ENCODE data around the gene COL28A1.
"Not testable (repeated sequence)": the region's sequence is repeated elsewhere in the genome, so short reads cannot be mapped to it uniquely, and the experiment has no call there.

Gene COL28A1

GRCh38 chr7:7484072-7484471 lies 51.6 kb downstream of the COL28A1 start:
- Histone ChIP-seq H4K20me1 (ENCODE audit: insufficient read depth) (no peaks in the 10 kb centered on the region), H3K4me2 (no peak overlapping the region), H3K4me3 (IDR thresholded peaks at IDR 0.05; ENCODE audit: insufficient read depth, low read depth, low read length) (no peak overlapping the region), H3K36me3 (ENCODE audit: insufficient read depth) (no peaks in the 10 kb centered on the region), H3K79me2 (ENCODE audit: insufficient read depth, low read depth) (no peaks in the 10 kb centered on the region), H2AFZ (ENCODE audit: low read depth) (no peak overlapping the region), H3K9ac (no peak overlapping the region), H3K4me1 (ENCODE audit: low read depth, poor library complexity, severe bottlenecking) (no peaks in the 10 kb centered on the region), H3K27me3 (ENCODE audit: insufficient read depth, low read depth) (no peaks in the 10 kb centered on the region), H3K27ac (no peak overlapping the region)
- no peak for TF ChIP-seq CTCF (conservative IDR thresholded peaks at IDR 0.05; ENCODE audit: low read depth, low read length)

- H2AFZ ChIP-seq (ENCODE audit: low read depth), result no peak overlapping the region
- H3K79me2 ChIP-seq (ENCODE audit: insufficient read depth, low read depth), result no peaks in the 10 kb centered on the region
- H3K27me3 ChIP-seq (ENCODE audit: insufficient read depth, low read depth), result no peaks in the 10 kb centered on the region
- no peaks in the 10 kb centered on the region for H4K20me1 ChIP-seq (ENCODE audit: insufficient read depth)
- TF ChIP-seq CTCF (conservative IDR thresholded peaks at IDR 0.05; ENCODE audit: low read depth, low read length), result no peak
- no peaks in the 10 kb centered on the region for H3K36me3 ChIP-seq (ENCODE audit: insufficient read depth)
- no peak overlapping the region for H3K4me2 ChIP-seq
- no peak overlapping the region for H3K4me3 ChIP-seq (IDR thresholded peaks at IDR 0.05; ENCODE audit: insufficient read depth, low read depth, low read length)
- no peaks in the 10 kb centered on the region for H3K4me1 ChIP-seq (ENCODE audit: low read depth, poor library complexity, severe bottlenecking)
- H3K9ac ChIP-seq, result no peak overlapping the region
- no peak overlapping the region for H3K27ac ChIP-seq
Measured at GRCh38 chr7:7481802-7482201, 53.9 kb downstream of the COL28A1 start.

- Histone ChIP-seq H3K79me2 (ENCODE audit: insufficient read depth, low read depth) (no peaks in the 10 kb centered on the region), H2AFZ (ENCODE audit: low read depth) (no peak overlapping the region), H3K9ac (no peak overlapping the region), H3K27ac (no peak overlapping the region), H3K4me1 (ENCODE audit: low read depth, poor library complexity, severe bottlenecking) (no peaks in the 10 kb centered on the region), H4K20me1 (ENCODE audit: insufficient read depth) (no peaks in the 10 kb centered on the region), H3K4me2 (no peak overlapping the region), H3K27me3 (ENCODE audit: insufficient read depth, low read depth) (no peaks in the 10 kb centered on the region), H3K36me3 (ENCODE audit: insufficient read depth) (no peaks in the 10 kb centered on the region), H3K4me3 (IDR thresholded peaks at IDR 0.05; ENCODE audit: insufficient read depth, low read depth, low read length) (no peak overlapping the region)
- TF ChIP-seq CTCF (conservative IDR thresholded peaks at IDR 0.05; ENCODE audit: low read depth, low read length), result no peak
Measured at GRCh38 chr7:7479275-7479805, 56.3 kb downstream of the COL28A1 start.

GRCh38 chr7:7478569-7478968 lies 57.1 kb downstream of the COL28A1 start:
- no peak overlapping the region for H3K9ac ChIP-seq
- H3K27ac ChIP-seq, result no peak overlapping the region
- H2AFZ ChIP-seq (ENCODE audit: low read depth), result no peak overlapping the region
- H3K36me3 ChIP-seq (ENCODE audit: insufficient read depth), result no peaks in the 10 kb centered on the region
- H3K4me3 ChIP-seq (IDR thresholded peaks at IDR 0.05; ENCODE audit: insufficient read depth, low read depth, low read length), result no peak overlapping the region
- no peak for TF ChIP-seq CTCF (conservative IDR thresholded peaks at IDR 0.05; ENCODE audit: low read depth, low read length)
- H3K79me2 ChIP-seq (ENCODE audit: insufficient read depth, low read depth), result no peaks in the 10 kb centered on the region
- no peaks in the 10 kb centered on the region for H3K27me3 ChIP-seq (ENCODE audit: insufficient read depth, low read depth)
- no peaks in the 10 kb centered on the region for H4K20me1 ChIP-seq (ENCODE audit: insufficient read depth)
- H3K4me1 ChIP-seq (ENCODE audit: low read depth, poor library complexity, severe bottlenecking), result no peaks in the 10 kb centered on the region
- no peak overlapping the region for H3K4me2 ChIP-seq

- H3K27ac ChIP-seq; H3K36me3 ChIP-seq (ENCODE audit: insufficient read depth); H3K4me2 ChIP-seq; H3K4me3 ChIP-seq (IDR thresholded peaks at IDR 0.05; ENCODE audit: insufficient read depth, low read depth, low read length); H2AFZ ChIP-seq (ENCODE audit: low read depth); H3K27me3 ChIP-seq (ENCODE audit: insufficient read depth, low read depth); H3K79me2 ChIP-seq (ENCODE audit: insufficient read depth, low read depth); H3K9ac ChIP-seq; H4K20me1 ChIP-seq (ENCODE audit: insufficient read depth); H3K4me1 ChIP-seq (ENCODE audit: low read depth, poor library complexity, severe bottlenecking): not testable (repeated sequence)
Measured at GRCh38 chr7:7477641-7478040, 58.0 kb downstream of the COL28A1 start.
